GM23338 (cell line): ENCODE data around the gene CNTN5. TPM values are rescaled to one million over a fixed set of nuclear protein-coding genes. Genes with fewer than 3 reads are reported as not detected.

ENCODE experiments used
- ATAC-seq: fragments of 200-7000 bp; cut with Tn5 transposase; 3 replicates; pipeline ENCODE4 v1.9.1; 2020
- DNase-seq: peaks from one replicate; pipeline ENCODE4 v3.0.0-alpha.2; 2015; ENCODE audit warnings: low spot score
- H2AFZ ChIP-seq: fragments of 200-600 bp; sonication (generic); 2 replicates; pipeline ENCODE4 v1.8.0; 2016; ENCODE audit warnings: antibody characterized with exemption, mild to moderate bottlenecking, moderate library complexity
- H3F3A ChIP-seq: fragments of 200-600 bp; sonication (generic); replicated peaks from 2 replicates; pipeline ENCODE4 v1.8.0; 2017; ENCODE audit warnings: antibody characterized with exemption, mixed run types, low read depth
- H3K27ac ChIP-seq: fragments of 200-600 bp; sonication (generic); 2 replicates; pipeline ENCODE4 v1.6.1; 2016; ENCODE audit warnings: low read depth
- H3K27me3 ChIP-seq: fragments of 200-600 bp; sonication (generic); 2 replicates; pipeline ENCODE4 v1.8.0; 2016; ENCODE audit warnings: mild to moderate bottlenecking, mixed run types, moderate library complexity; ENCODE audit not compliant: insufficient read depth
- H3K36me3 ChIP-seq: fragments of 200-600 bp; sonication (generic); 2 replicates; pipeline ENCODE4 v1.8.0; 2016; ENCODE audit warnings: mild to moderate bottlenecking; ENCODE audit not compliant: insufficient read depth
- H3K4me1 ChIP-seq: fragments of 200-600 bp; sonication (generic); 2 replicates; pipeline ENCODE4 v1.8.0; 2016; ENCODE audit warnings: mild to moderate bottlenecking, moderate library complexity; ENCODE audit not compliant: insufficient read depth
- H3K4me2 ChIP-seq: fragments of 200-600 bp; sonication (generic); 2 replicates; pipeline ENCODE4 v1.7.1; 2017; ENCODE audit warnings: mixed run types
- H3K4me3 ChIP-seq: fragments of 200-600 bp; sonication (generic); 2 replicates; pipeline ENCODE4 v1.6.1; 2016; ENCODE audit warnings: mixed run types
- H3K79me2 ChIP-seq: fragments of 200-600 bp; sonication (generic); replicated peaks from 2 replicates; pipeline ENCODE4 v1.8.0; 2017; ENCODE audit warnings: mild to moderate bottlenecking; ENCODE audit not compliant: insufficient read depth
- H3K9me2 ChIP-seq: fragments of 200-600 bp; sonication (generic); 2 replicates; pipeline ENCODE4 v1.8.0; 2017; ENCODE audit not compliant: insufficient read depth
- H4K20me1 ChIP-seq: fragments of 200-600 bp; sonication (generic); replicated peaks from 2 replicates; pipeline ENCODE4 v1.8.0; 2017; ENCODE audit warnings: mild to moderate bottlenecking; ENCODE audit not compliant: insufficient read depth
- H3K27ac Mint-ChIP-seq: 2 replicates; pipeline ENCODE4 v1.8.0; 2020; ENCODE audit warnings: inconsistent platforms, mild to moderate bottlenecking, moderate library complexity, mixed read lengths
- H3K27me3 Mint-ChIP-seq: 3 replicates; pipeline ENCODE4 v1.8.0; 2022; ENCODE audit warnings: low read depth, mild to moderate bottlenecking, moderate library complexity, mixed read lengths, inconsistent platforms; ENCODE audit not compliant: insufficient read depth, poor library complexity
- H3K36me3 Mint-ChIP-seq: 3 replicates; pipeline ENCODE4 v1.8.0; 2021; ENCODE audit warnings: low read depth, mild to moderate bottlenecking, inconsistent platforms, moderate library complexity, mixed read lengths
- H3K4me1 Mint-ChIP-seq: 3 replicates; pipeline ENCODE4 v1.8.0; 2020; ENCODE audit warnings: mild to moderate bottlenecking, inconsistent platforms, mixed read lengths
- H3K4me3 Mint-ChIP-seq: 3 replicates; pipeline ENCODE4 v1.8.0; 2021; ENCODE audit warnings: moderate library complexity, mild to moderate bottlenecking, inconsistent platforms, mixed read lengths
- H3K9me3 Mint-ChIP-seq: 3 replicates; pipeline ENCODE4 v1.8.0; 2020; ENCODE audit warnings: moderate library complexity, mild to moderate bottlenecking, inconsistent platforms, mixed read lengths
- CREB1 ChIP-seq: fragments of 250-450 bp; sonication (Bioruptor Pico); IDR thresholded peaks from 2 replicates; pipeline ENCODE4 v1.5.0; 2020; ENCODE audit warnings: low read depth, mild to moderate bottlenecking, moderate library complexity
- CTCF ChIP-seq, 2 experiments: fragments of 200-600 bp in 1 of 2; sonication (generic) in 1 of 2; conservative IDR thresholded peaks; 2 replicates each; pipeline versions ENCODE4 v1.5.1 to v1.6.1; 2016 to 2017; ENCODE audit warnings: antibody characterized with exemption in 2 of 2, low read depth in 2 of 2, mild to moderate bottlenecking in 2 of 2, moderate library complexity in 1 of 2
- ETS1 ChIP-seq: IDR thresholded peaks from 2 replicates; pipeline ENCODE4 v1.6.1; 2016; ENCODE audit warnings: antibody characterized with exemption
- EZH2 ChIP-seq: fragments of 200-600 bp; sonication (generic); IDR thresholded peaks from one replicate; pipeline ENCODE4 v1.8.0; 2017; ENCODE audit warnings: antibody characterized with exemption, mild to moderate bottlenecking, low read depth; ENCODE audit not compliant: unreplicated experiment
- EZH2phosphoT487 ChIP-seq: fragments of 200-600 bp; sonication (generic); IDR thresholded peaks from one replicate; pipeline ENCODE4 v1.8.1; 2018; ENCODE audit warnings: antibody characterized with exemption; ENCODE audit not compliant: unreplicated experiment
- JUNB ChIP-seq: IDR thresholded peaks from one replicate; pipeline ENCODE4 v1.6.1; 2016; ENCODE audit warnings: antibody characterized with exemption; ENCODE audit not compliant: unreplicated experiment
- NANOG ChIP-seq: IDR thresholded peaks from 2 replicates; pipeline ENCODE4 v1.6.1; 2016; ENCODE audit warnings: antibody characterized with exemption, borderline replicate concordance
- POLR2AphosphoS5 ChIP-seq: IDR thresholded peaks from 2 replicates; pipeline ENCODE4 v1.6.1; 2016; ENCODE audit warnings: antibody characterized with exemption, low read depth
- REST ChIP-seq: IDR thresholded peaks from one replicate; pipeline ENCODE4 v1.6.1; 2018; ENCODE audit warnings: antibody characterized with exemption; ENCODE audit not compliant: unreplicated experiment
- STAT1 ChIP-seq: IDR thresholded peaks from one replicate; pipeline ENCODE4 v1.6.1; 2016; ENCODE audit warnings: antibody characterized with exemption; ENCODE audit not compliant: unreplicated experiment
- ZNF114 ChIP-seq: fragments of 250-450 bp; sonication (Bioruptor Pico); IDR thresholded peaks from 2 replicates; pipeline ENCODE4 v1.5.0; 2020; ENCODE audit warnings: mild to moderate bottlenecking, moderate library complexity
- ZNF331 ChIP-seq: fragments of 250-450 bp; sonication (Bioruptor Pico); IDR thresholded peaks from 2 replicates; pipeline ENCODE4 v1.5.0; 2020; ENCODE audit warnings: low read depth, mild to moderate bottlenecking, moderate library complexity
- ZNF462 ChIP-seq: fragments of 250-450 bp; sonication (Bioruptor Pico); IDR thresholded peaks from 2 replicates; pipeline ENCODE4 v1.5.0; 2020; ENCODE audit warnings: mild to moderate bottlenecking, moderate library complexity
- polyA plus RNA-seq: library from polyadenylated mRNA; unstranded; fragments of >200 nt; fragmentation: Nextera tagmentation; extraction: Ambion mirVana; gene quantifications from 2 replicates; pipeline ENCODE4 v1.2.1, GENCODE V29; 2016
- total RNA-seq: library from RNA; depleted of rRNA; stranded (reverse); fragments of >200 nt; shearing (Covaris generic); gene quantifications from 2 replicates; pipeline ENCODE4 v1.2.3, GENCODE V29; 2014

Gene CNTN5
- total and polyA plus RNA-seq, 2 experiments from 2014 or later = not detected

- H3K36me3 ChIP-seq = no peaks in the 10 kb centered on the region
- H3K4me2 ChIP-seq = 0 out of 2 replicates have a peak overlapping the region, but pooled peaks have one; percentile 48
- no peaks in the 10 kb centered on the region for H3K9me2 ChIP-seq
- peaks cover 17% of the 10 kb centered on the region for H3K4me1 Mint-ChIP-seq
- no peaks in the 10 kb centered on the region for H3K9me3 Mint-ChIP-seq
- no peaks in the 10 kb centered on the region for H3K27me3 ChIP-seq
- H3K4me3 Mint-ChIP-seq = no peak overlapping the region
- H3F3A ChIP-seq = no peaks in the 10 kb centered on the region
- no peak overlapping the region for H3K27ac Mint-ChIP-seq
- H2AFZ ChIP-seq = no peak overlapping the region; the same call in 1 of the 2 replicates
- H4K20me1 ChIP-seq = no peaks in the 10 kb centered on the region
- H3K4me1 ChIP-seq = peaks cover 18% of the 10 kb centered on the region
- H3K79me2 ChIP-seq = no peaks in the 10 kb centered on the region
- H3K27ac ChIP-seq = no peak overlapping the region
- DNase-seq = no peak
- no peak; the same call in 2 of the 3 replicates for ATAC-seq
- no peaks in the 10 kb centered on the region for H3K27me3 Mint-ChIP-seq
- no peaks in the 10 kb centered on the region for H3K36me3 Mint-ChIP-seq
- H3K4me3 ChIP-seq = 0 out of 2 replicates have a peak overlapping the region, but pooled peaks have one; percentile 6
- TF ChIP-seq STAT1 (no peak), JUNB (no peak), ETS1 (no peak), ZNF331 (CRISPR knock-in tag) (no peak), CREB1 (CRISPR knock-in tag) (no peak), ZNF462 (CRISPR knock-in tag) (no peak), EZH2phosphoT487 (no peak), REST (no peak), POLR2AphosphoS5 (no peak), NANOG (no peak), EZH2 (no peak), CTCF (conservative IDR thresholded peaks at IDR 0.05; ENCODE audit: low read depth in 2 of 2) (no peak), ZNF114 (CRISPR knock-in tag) (no peak)
Measured at GRCh38 chr11:100105982-100106358, 1085.2 kb downstream of the CNTN5 start.
